IMR-90 (cell line): ENCODE results near the gene CEACAM3. TPM values are rescaled to one million over a fixed set of nuclear protein-coding genes. Genes with fewer than 3 reads are reported as not detected.

ENCODE experiments used
- ATAC-seq: fragments of 200-7000 bp; cut with Tn5 transposase; 2 replicates; pipeline ENCODE4 v1.9.1; 2020; ENCODE audit warnings: low read depth, mild to moderate bottlenecking, moderate library complexity
- BruUV-seq: library from RNA; stranded (reverse); fragments of 400-500 nt; replicated peaks from 2 replicates; lab custom pipeline; 2021; lab: Mats Ljungman, UMichigan
- CTCF ChIA-PET: fragments of 300-600 bp; formaldehyde crosslinking; extraction: SDS; loops from one replicate; lab custom pipeline; 2021; ENCODE audit warnings: antibody characterized with exemption; lab: Yijun Ruan, JAX
- POLR2A ChIA-PET: fragments of 300-600 bp; sonication (Branson Sonifier 250); formaldehyde crosslinking; loops from one replicate; lab custom pipeline; 2022; ENCODE audit warnings: antibody characterized with exemption; ENCODE audit not compliant: unreplicated experiment; lab: Charles Lee
- DNase-seq: peaks from one replicate; pipeline ENCODE4 v3.0.0; 2013
- H2AFZ ChIP-seq: replicated peaks from 2 replicates; pipeline ENCODE3; 2013; ENCODE audit warnings: low read length, mild to moderate bottlenecking; ENCODE audit not compliant: poor library complexity
- H2AK5ac ChIP-seq: 2 replicates; pipeline ENCODE4 v1.6.1; 2013; ENCODE audit warnings: low read depth, low read length, inconsistent platforms
- H2AK9ac ChIP-seq: replicated peaks from 2 replicates; pipeline ENCODE3; 2013; ENCODE audit warnings: mild to moderate bottlenecking, low read depth, low read length, moderate library complexity; ENCODE audit not compliant: poor library complexity
- H2BK120ac ChIP-seq: 2 replicates; pipeline ENCODE4 v1.6.1; 2013; ENCODE audit warnings: low read depth, low read length, inconsistent platforms
- H2BK15ac ChIP-seq: 3 replicates; pipeline ENCODE4 v1.6.1; 2013; ENCODE audit warnings: low read depth, low read length, inconsistent platforms
- H2BK20ac ChIP-seq: 2 replicates; pipeline ENCODE4 v1.6.1; 2013; ENCODE audit warnings: low read depth, mild to moderate bottlenecking, inconsistent platforms, low read length, moderate library complexity
- H2BK5ac ChIP-seq: 2 replicates; pipeline ENCODE4 v1.6.1; 2013; ENCODE audit warnings: mild to moderate bottlenecking, low read depth, low read length, inconsistent platforms; ENCODE audit not compliant: poor library complexity, severe bottlenecking
- H3K14ac ChIP-seq: replicated peaks from 2 replicates; pipeline ENCODE4 v1.6.1; 2013; ENCODE audit warnings: low read depth, low read length, inconsistent platforms
- H3K18ac ChIP-seq: 2 replicates; pipeline ENCODE4 v1.6.1; 2013; ENCODE audit warnings: low read depth, low read length, control low read depth
- H3K23ac ChIP-seq: 2 replicates; pipeline ENCODE4 v1.6.1; 2013; ENCODE audit warnings: low read depth, low read length, inconsistent platforms
- H3K27ac ChIP-seq: 2 replicates; pipeline ENCODE4 v1.5.1; 2013; ENCODE audit warnings: mild to moderate bottlenecking, control low read depth, low read length; ENCODE audit not compliant: insufficient read depth
- H3K27me3 ChIP-seq: 2 replicates; pipeline ENCODE4 v1.6.1; 2013; ENCODE audit warnings: low read length; ENCODE audit not compliant: control insufficient read depth, insufficient read depth
- H3K36me3 ChIP-seq: 2 replicates; pipeline ENCODE4 v1.6.1; 2013; ENCODE audit warnings: low read length, mixed read lengths; ENCODE audit not compliant: control insufficient read depth, insufficient read depth
- H3K4ac ChIP-seq: 2 replicates; pipeline ENCODE4 v1.6.1; 2013; ENCODE audit warnings: low read depth, low read length, inconsistent platforms
- H3K4me1 ChIP-seq: 2 replicates; pipeline ENCODE4 v1.6.1; 2013; ENCODE audit warnings: low read length, mixed read lengths; ENCODE audit not compliant: control insufficient read depth, insufficient read depth
- H3K4me2 ChIP-seq: 2 replicates; pipeline ENCODE4 v1.6.1; 2013; ENCODE audit warnings: low read depth, mild to moderate bottlenecking, control low read depth, low read length, moderate library complexity
- H3K4me3 ChIP-seq: 2 replicates; pipeline ENCODE4 v1.5.1; 2013; ENCODE audit warnings: low read depth, mild to moderate bottlenecking, control low read depth, low read length, moderate library complexity; ENCODE audit not compliant: insufficient read depth
- H3K56ac ChIP-seq: 2 replicates; pipeline ENCODE4 v1.6.1; 2013; ENCODE audit warnings: low read length, inconsistent platforms; ENCODE audit not compliant: insufficient read depth; ENCODE audit errors: extremely low read depth
- H3K79me1 ChIP-seq, 2 experiments: 2 replicates each; pipeline ENCODE4 v1.6.1; 2013; ENCODE audit warnings: low read length in 2 of 2, inconsistent platforms in 1 of 2, low read depth in 1 of 2
- H3K9ac ChIP-seq: 2 replicates; pipeline ENCODE4 v1.6.1; 2013; ENCODE audit warnings: low read depth, low read length, control low read depth
- H3K9me1 ChIP-seq: 2 replicates; pipeline ENCODE4 v1.6.1; 2013; ENCODE audit warnings: low read length, inconsistent platforms; ENCODE audit not compliant: insufficient read depth
- H3K9me3 ChIP-seq: 2 replicates; pipeline ENCODE4 v1.6.1; 2013; ENCODE audit warnings: low read length; ENCODE audit not compliant: control insufficient read depth, insufficient read depth
- H4K20me1 ChIP-seq: 2 replicates; pipeline ENCODE4 v1.6.1; 2013; ENCODE audit warnings: low read length, inconsistent platforms; ENCODE audit not compliant: insufficient read depth
- H4K5ac ChIP-seq: 2 replicates; pipeline ENCODE4 v1.6.1; 2013; ENCODE audit warnings: mild to moderate bottlenecking, low read depth, low read length, control low read depth
- H4K8ac ChIP-seq, 2 experiments: 2 replicates each; pipeline ENCODE4 v1.6.1; 2013; ENCODE audit warnings: low read depth in 2 of 2, low read length in 2 of 2, control low read depth in 1 of 2, inconsistent platforms in 1 of 2
- H4K91ac ChIP-seq: 2 replicates; pipeline ENCODE4 v1.6.1; 2013; ENCODE audit warnings: low read depth, low read length, inconsistent platforms; ENCODE audit not compliant: insufficient read depth
- RAD21 ChIP-seq: IDR thresholded peaks from 2 replicates; pipeline ENCODE4 v1.6.1; 2012; ENCODE audit warnings: low read length, improper control_type of control experiment
- WGBS, 2 experiments: methylation state at CpG; one replicate each; pipeline versions ENCODE4 v1.1.5 to v1.1.7; 2013; ENCODE audit warnings: missing lambda C conversion rate in 2 of 2; ENCODE audit not compliant: insufficient read length in 1 of 2; ENCODE audit errors: extremely low coverage in 2 of 2; 5-methylcytosine and 5-hydroxymethylcytosine counted together
- dilution Hi-C: fragments of 300-500 bp; cut with HindIII; formaldehyde crosslinking; loops from one replicate; pipeline ENCODE4 v1.14.3; 2018; ENCODE audit warnings: low sequenced_read_pairs; ENCODE audit not compliant: unreplicated experiment
- in situ Hi-C: fragments of 300-500 bp; cut with MboI; formaldehyde crosslinking; loops from 3 replicates; pipeline ENCODE4 v1.14.3; 2019; ENCODE audit warnings: low sequenced_read_pairs, inconsistent platforms, mixed read lengths
- intact Hi-C: fragments of 100-400 bp; cut with micrococcal nuclease; formaldehyde crosslinking; loops from 2 replicates; pipeline ENCODE4 v1.10.0; 2022
- polyA plus RNA-seq, 3 experiments: library from polyadenylated mRNA; depleted of rRNA; stranded (reverse); fragments of >200 nt; gene quantifications; 2 replicates each; pipeline ENCODE4 v1.2.3, GENCODE V29; 2012; ENCODE audit warnings: low replicate concordance in 1 of 3
- total RNA-seq: library from RNA; depleted of rRNA; stranded (reverse); fragments of >200 nt; gene quantifications from 2 replicates; pipeline ENCODE4 v1.2.3, GENCODE V29; 2012
- TF ChIP-seq, protein P1 (sequence below): fragments of 150-350 bp; IDR thresholded peaks from 2 replicates; pipeline ENCODE4 v1.6.1; 2016; ENCODE audit warnings: low read depth, mild to moderate bottlenecking, low read length, moderate library complexity, borderline replicate concordance
- TF ChIP-seq, protein P2 (sequence below): conservative IDR thresholded peaks from 2 replicates; pipeline ENCODE4 v1.5.1; 2012; ENCODE audit warnings: mild to moderate bottlenecking, low read depth, low read length, improper control_type of control experiment

Gene CEACAM3
- total and polyA plus RNA-seq, 2 of the 4 experiments (the other 2 are of a cell fraction): not detected

DNA sequence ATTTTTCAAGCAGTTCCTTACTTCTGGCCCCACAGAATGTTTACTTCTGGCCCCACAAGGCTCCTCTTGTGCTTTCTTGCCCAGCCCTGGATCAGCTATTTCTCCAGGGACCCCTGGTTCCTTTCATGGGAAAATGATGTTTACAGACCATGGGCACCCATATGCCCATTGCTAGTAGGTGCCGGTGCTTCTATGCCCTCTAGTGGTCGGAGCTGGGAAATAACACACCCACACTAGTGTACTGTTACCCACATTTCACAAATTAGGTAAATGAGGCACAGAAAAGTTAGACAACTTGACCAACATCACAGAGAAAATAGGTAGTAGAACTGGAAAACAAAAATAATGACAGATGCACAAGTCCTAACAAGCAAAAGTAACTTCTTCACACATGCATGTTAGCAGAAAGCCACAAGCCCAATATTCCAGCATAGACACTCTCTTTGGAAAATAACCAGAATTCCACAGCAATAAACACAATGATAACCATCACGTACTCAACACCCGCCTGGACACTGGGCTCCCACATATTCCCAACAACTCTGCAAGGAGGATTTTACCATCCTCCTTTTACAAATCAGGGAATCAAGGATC is 42.4 kb upstream of the CEACAM3 start:
- no peak overlapping the region for H2BK20ac ChIP-seq
- DNase-seq: peak; percentile 4
- intact Hi-C loops (no loop called here), in situ Hi-C loops (no loop called here), dilution Hi-C loops (no loop called here)
- no peaks in the 10 kb centered on the region for H4K20me1 ChIP-seq
- H4K8ac ChIP-seq: no peak overlapping the region
- H3K4me2 ChIP-seq: no peak overlapping the region
- no peaks in the 10 kb centered on the region for H3K9me1 ChIP-seq
- TF ChIP-seq, protein P1, sequence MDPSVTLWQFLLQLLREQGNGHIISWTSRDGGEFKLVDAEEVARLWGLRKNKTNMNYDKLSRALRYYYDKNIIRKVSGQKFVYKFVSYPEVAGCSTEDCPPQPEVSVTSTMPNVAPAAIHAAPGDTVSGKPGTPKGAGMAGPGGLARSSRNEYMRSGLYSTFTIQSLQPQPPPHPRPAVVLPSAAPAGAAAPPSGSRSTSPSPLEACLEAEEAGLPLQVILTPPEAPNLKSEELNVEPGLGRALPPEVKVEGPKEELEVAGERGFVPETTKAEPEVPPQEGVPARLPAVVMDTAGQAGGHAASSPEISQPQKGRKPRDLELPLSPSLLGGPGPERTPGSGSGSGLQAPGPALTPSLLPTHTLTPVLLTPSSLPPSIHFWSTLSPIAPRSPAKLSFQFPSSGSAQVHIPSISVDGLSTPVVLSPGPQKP: no peak
- peak; percentile 7; the same call in 1 of the 2 replicates for TF ChIP-seq RAD21
- TF ChIP-seq, protein P2, sequence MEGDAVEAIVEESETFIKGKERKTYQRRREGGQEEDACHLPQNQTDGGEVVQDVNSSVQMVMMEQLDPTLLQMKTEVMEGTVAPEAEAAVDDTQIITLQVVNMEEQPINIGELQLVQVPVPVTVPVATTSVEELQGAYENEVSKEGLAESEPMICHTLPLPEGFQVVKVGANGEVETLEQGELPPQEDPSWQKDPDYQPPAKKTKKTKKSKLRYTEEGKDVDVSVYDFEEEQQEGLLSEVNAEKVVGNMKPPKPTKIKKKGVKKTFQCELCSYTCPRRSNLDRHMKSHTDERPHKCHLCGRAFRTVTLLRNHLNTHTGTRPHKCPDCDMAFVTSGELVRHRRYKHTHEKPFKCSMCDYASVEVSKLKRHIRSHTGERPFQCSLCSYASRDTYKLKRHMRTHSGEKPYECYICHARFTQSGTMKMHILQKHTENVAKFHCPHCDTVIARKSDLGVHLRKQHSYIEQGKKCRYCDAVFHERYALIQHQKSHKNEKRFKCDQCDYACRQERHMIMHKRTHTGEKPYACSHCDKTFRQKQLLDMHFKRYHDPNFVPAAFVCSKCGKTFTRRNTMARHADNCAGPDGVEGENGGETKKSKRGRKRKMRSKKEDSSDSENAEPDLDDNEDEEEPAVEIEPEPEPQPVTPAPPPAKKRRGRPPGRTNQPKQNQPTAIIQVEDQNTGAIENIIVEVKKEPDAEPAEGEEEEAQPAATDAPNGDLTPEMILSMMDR: peak; percentile 45
- no peak overlapping the region for H4K5ac ChIP-seq
- H3K14ac ChIP-seq: no peak overlapping the region
- H3K27me3 ChIP-seq: peaks cover 6% of the 10 kb centered on the region
- H3K4me1 ChIP-seq: no peaks in the 10 kb centered on the region
- no peak overlapping the region for H3K56ac ChIP-seq
- no peaks in the 10 kb centered on the region for H3K36me3 ChIP-seq
- H2BK5ac ChIP-seq: no peak overlapping the region
- ChIA-PET CTCF (interaction anchor here (1.3 kb wide), 1 partner anchor 58 kb away, joined by 5 read pairs; no protein-coding TSS in a partner anchor), POLR2A (no interaction called here)
- H3K23ac ChIP-seq: no peak overlapping the region
- H3K18ac ChIP-seq: no peak overlapping the region
- H4K91ac ChIP-seq: no peak overlapping the region
- no peak overlapping the region for H3K27ac ChIP-seq
- H3K79me1 ChIP-seq: no peaks in the 10 kb centered on the region
- no peaks in the 10 kb centered on the region for H3K9me3 ChIP-seq
- H3K9ac ChIP-seq: no peak overlapping the region
- H2AK5ac ChIP-seq: no peak overlapping the region
- no peak overlapping the region for H2AFZ ChIP-seq
- no peak overlapping the region for H2BK15ac ChIP-seq
- no peak overlapping the region for H2AK9ac ChIP-seq
- no peak overlapping the region for H3K4ac ChIP-seq
- no peak overlapping the region for H3K4me3 ChIP-seq
- peak; percentile 86 for ATAC-seq
- no TSS peak for BruUV-seq
- WGBS, 2 experiments: 20% methylated on average over 1 of the region's 4 CpGs; no CpG with 5 or more reads in 1 of the 2 experiments
- H2BK120ac ChIP-seq: no peak overlapping the region
